Common myeloid progenitor, CD34-positive (primary cell): ENCODE data around the gene ZNF23.

Source experiments
- CTCF ChIA-PET: fragments of 350-600 bp; sonication (Branson Sonifier 250); formaldehyde crosslinking; loops from one replicate; lab custom pipeline; 2021; ENCODE audit warnings: antibody characterized with exemption; lab: Charles Lee
- POLR2A ChIA-PET: fragments of 350-600 bp; sonication (Branson Sonifier 250); formaldehyde crosslinking; loops from one replicate; lab custom pipeline; 2021; ENCODE audit warnings: antibody characterized with exemption; lab: Charles Lee
- DNase-seq, 3 donors: peaks; one replicate each; pipeline versions ENCODE4 v3.0.0 to v3.0.0-alpha.2; 2013
- H3K27ac ChIP-seq, 2 experiments: 1 replicate in 1 of 2; 2 replicates in 1 of 2; pipeline ENCODE4 v1.7.0; 2013; ENCODE audit warnings: inconsistent platforms in 2 of 2, low read length in 2 of 2, mild to moderate bottlenecking in 2 of 2, low read depth in 1 of 2, moderate library complexity in 1 of 2; ENCODE audit not compliant: severe bottlenecking in 2 of 2, insufficient read depth in 1 of 2, poor library complexity in 1 of 2
- H3K27me3 ChIP-seq, 5 experiments: replicated peaks in 2 of 5; 1 replicate in 3 of 5; 2 replicates in 2 of 5; pipeline versions ENCODE4 v1.6.1 to v1.7.0; 2013; ENCODE audit warnings: low read length in 4 of 5, mild to moderate bottlenecking in 2 of 5, moderate library complexity in 2 of 5, inconsistent platforms in 1 of 5; ENCODE audit not compliant: insufficient read depth in 5 of 5, control insufficient read depth in 4 of 5
- H3K36me3 ChIP-seq, 4 experiments: 1 replicate in 2 of 4; 2 replicates in 2 of 4; pipeline versions ENCODE4 v1.6.1 to v1.7.0; 2013; ENCODE audit warnings: low read length in 3 of 4, control low read depth in 1 of 4, mild to moderate bottlenecking in 1 of 4; ENCODE audit not compliant: control insufficient read depth in 4 of 4, insufficient read depth in 4 of 4
- H3K4me1 ChIP-seq, 4 experiments: 1 replicate in 3 of 4; 2 replicates in 1 of 4; pipeline versions ENCODE4 v1.6.1 to v1.7.1; 2013; ENCODE audit warnings: low read length in 3 of 4, mild to moderate bottlenecking in 3 of 4, control low read depth in 1 of 4, inconsistent platforms in 1 of 4, moderate library complexity in 1 of 4; ENCODE audit not compliant: control insufficient read depth in 4 of 4, insufficient read depth in 4 of 4; ENCODE audit errors: control extremely low read depth in 1 of 4
- H3K4me3 ChIP-seq, 7 experiments: 1 replicate in 4 of 7; 2 replicates in 3 of 7; pipeline versions ENCODE4 v1.5.1 to v1.7.0; 2013; ENCODE audit warnings: mild to moderate bottlenecking in 7 of 7, low read length in 6 of 7, moderate library complexity in 6 of 7, inconsistent platforms in 2 of 7, low read depth in 2 of 7, control low read depth in 1 of 7; ENCODE audit not compliant: insufficient read depth in 4 of 7, control insufficient read depth in 1 of 7; ENCODE audit errors: extremely low read depth in 1 of 7
- H3K9me3 ChIP-seq, 5 experiments: 1 replicate in 4 of 5; 2 replicates in 1 of 5; pipeline versions ENCODE4 v1.6.1 to v1.7.1; 2013; ENCODE audit warnings: low read length in 4 of 5, mild to moderate bottlenecking in 2 of 5, inconsistent platforms in 1 of 5, low read depth in 1 of 5, moderate library complexity in 1 of 5; ENCODE audit not compliant: control insufficient read depth in 4 of 5, insufficient read depth in 2 of 5; ENCODE audit errors: control extremely low read depth in 1 of 5
- WGBS: methylation state at CpG from one replicate; pipeline ENCODE4 v1.1.5; 2013; ENCODE audit not compliant: insufficient coverage; 5-methylcytosine and 5-hydroxymethylcytosine counted together

ZNF23 gene

GRCh38 chr16:71426069-71426879, 35.8 kb downstream of the ZNF23 start:
- H3K27ac ChIP-seq = no peak overlapping the region
- CTCF ChIA-PET = interaction anchor here (1.6 kb wide), 1 partner anchor 14 kb away, joined by 7 read pairs; no protein-coding TSS in a partner anchor

GRCh38 chr16:71425746-71426068, 36.3 kb downstream of the ZNF23 start:
- Histone ChIP-seq H3K4me1 (peaks cover 0 to 6% (median 2%) of the 10 kb centered on the region in 4 experiments), H3K4me3 (peak overlapping the region in 2 of 7 experiments; percentile 40 to 50), H3K36me3 (no peaks in the 10 kb centered on the region), H3K27me3 (peaks cover 0 to 79% (median 17%) of the 10 kb centered on the region in 5 experiments), H3K27ac (no peak overlapping the region), H3K9me3 (peaks cover 0 to 9% (median 3%) of the 10 kb centered on the region in 5 experiments)
- CTCF ChIA-PET = no interaction called here
- WGBS = 32% methylated on average over 14 of the region's 18 CpGs
- no peak for DNase-seq
- POLR2A ChIA-PET = no interaction called here

More at GRCh38 chr16:71426069-71426879, 35.8 kb downstream of the ZNF23 start:
- POLR2A ChIA-PET = no interaction called here
- Histone ChIP-seq H3K9me3 (peaks cover 0 to 9% (median 3%) of the 10 kb centered on the region in 5 experiments), H3K4me3 (peak overlapping the region in 4 of 7 experiments; percentile 19 to 50 (median 43)), H3K27me3 (peaks cover 0 to 80% (median 16%) of the 10 kb centered on the region in 5 experiments), H3K36me3 (no peaks in the 10 kb centered on the region), H3K4me1 (peaks cover 0 to 6% (median 2%) of the 10 kb centered on the region in 4 experiments)
- DNase-seq = peak; percentile 73 to 94 (median 84)
- WGBS = 1% methylated on average over 45 of the region's 48 CpGs

- no CpG with 5 or more reads among the region's 6 CpGs for WGBS
- peaks cover 0 to 6% (median 2%) of the 10 kb centered on the region in 4 experiments for H3K4me1 ChIP-seq
- H3K36me3 ChIP-seq = no peaks in the 10 kb centered on the region
- H3K27ac ChIP-seq = no peak overlapping the region
- H3K4me3 ChIP-seq = no peak overlapping the region
- CTCF ChIA-PET = interaction anchor here (0.6 to 0.9 kb wide), 2 partner anchors 9 to 14 kb away, joined by 3 read pairs; no protein-coding TSS in a partner anchor
- no peak for DNase-seq
- peaks cover 0 to 9% (median 3%) of the 10 kb centered on the region in 5 experiments for H3K9me3 ChIP-seq
- peaks cover 0 to 73% (median 17%) of the 10 kb centered on the region in 5 experiments for H3K27me3 ChIP-seq
- POLR2A ChIA-PET = no interaction called here
Observed at GRCh38 chr16:71424626-71425025, 37.4 kb downstream of the ZNF23 start.

GRCh38 chr16:71423865-71424264, 38.2 kb downstream of the ZNF23 start:
- Histone ChIP-seq H3K4me1 (peaks cover 0 to 6% (median 2%) of the 10 kb centered on the region in 4 experiments), H3K27me3 (peaks cover 0 to 66% (median 17%) of the 10 kb centered on the region in 5 experiments), H3K27ac (no peak overlapping the region), H3K9me3 (peaks cover 0 to 6% (median 3%) of the 10 kb centered on the region in 5 experiments), H3K4me3 (no peak overlapping the region), H3K36me3 (no peaks in the 10 kb centered on the region)
- 81% methylated on average over 7 of the region's 7 CpGs for WGBS
- ChIA-PET POLR2A (no interaction called here), CTCF (interaction anchor here (0.9 kb wide), 1 partner anchor 8 kb away, joined by 3 read pairs; no protein-coding TSS in a partner anchor)
- no peak for DNase-seq

GRCh38 chr16:71423016-71423415, 39.0 kb downstream of the ZNF23 start:
- H3K36me3 ChIP-seq = no peaks in the 10 kb centered on the region
- H3K4me3 ChIP-seq = no peak overlapping the region
- 81% methylated on average over 2 of the region's 2 CpGs for WGBS
- peaks cover 0 to 6% (median 2%) of the 10 kb centered on the region in 4 experiments for H3K4me1 ChIP-seq
- H3K27ac ChIP-seq = no peak overlapping the region
- peaks cover 0 to 66% (median 17%) of the 10 kb centered on the region in 5 experiments for H3K27me3 ChIP-seq
- H3K9me3 ChIP-seq = peaks cover 0 to 3% (median 0%) of the 10 kb centered on the region in 5 experiments
- ChIA-PET CTCF (interaction anchor here (1.3 to 2.2 kb wide), 2 partner anchors 9 to 10 kb away, joined by 4 to 11 read pairs; no protein-coding TSS in a partner anchor), POLR2A (no interaction called here)
- DNase-seq = no peak

GRCh38 chr16:71421911-71422310, 40.1 kb downstream of the ZNF23 start:
- peak; percentile 29 to 63 (median 55) for DNase-seq
- no peaks in the 10 kb centered on the region for H3K36me3 ChIP-seq
- no peaks in the 10 kb centered on the region for H3K9me3 ChIP-seq
- no peak overlapping the region for H3K27ac ChIP-seq
- CTCF ChIA-PET = interaction anchor here (0.6 to 2.2 kb wide), 3 partner anchors 9 to 13 kb away, joined by 3 to 11 read pairs (median 4); no protein-coding TSS in a partner anchor
- POLR2A ChIA-PET = no interaction called here
- 94% methylated on average over 2 of the region's 4 CpGs for WGBS
- H3K27me3 ChIP-seq = peaks cover 0 to 65% (median 17%) of the 10 kb centered on the region in 5 experiments
- H3K4me1 ChIP-seq = peaks cover 0 to 6% (median 2%) of the 10 kb centered on the region in 4 experiments
- H3K4me3 ChIP-seq = no peak overlapping the region
